NB4 (cell line): Measurements from ENCODE around the gene OSBPL2.

Experiments
- POLR2A ChIP-seq: IDR thresholded peaks from 2 replicates; pipeline ENCODE4 v1.6.1; 2011; ENCODE audit warnings: mild to moderate bottlenecking; ENCODE audit not compliant: insufficient read length; ENCODE audit errors: extremely low read depth
- TF ChIP-seq, protein P1 (sequence below): IDR thresholded peaks from one replicate; pipeline ENCODE4 v1.5.1; 2012; ENCODE audit warnings: low read depth, low read length
- TF ChIP-seq, protein P2 (sequence below): IDR thresholded peaks from 2 replicates; pipeline ENCODE4 v1.6.1; 2011; ENCODE audit warnings: low read depth, low read length

DNA sequence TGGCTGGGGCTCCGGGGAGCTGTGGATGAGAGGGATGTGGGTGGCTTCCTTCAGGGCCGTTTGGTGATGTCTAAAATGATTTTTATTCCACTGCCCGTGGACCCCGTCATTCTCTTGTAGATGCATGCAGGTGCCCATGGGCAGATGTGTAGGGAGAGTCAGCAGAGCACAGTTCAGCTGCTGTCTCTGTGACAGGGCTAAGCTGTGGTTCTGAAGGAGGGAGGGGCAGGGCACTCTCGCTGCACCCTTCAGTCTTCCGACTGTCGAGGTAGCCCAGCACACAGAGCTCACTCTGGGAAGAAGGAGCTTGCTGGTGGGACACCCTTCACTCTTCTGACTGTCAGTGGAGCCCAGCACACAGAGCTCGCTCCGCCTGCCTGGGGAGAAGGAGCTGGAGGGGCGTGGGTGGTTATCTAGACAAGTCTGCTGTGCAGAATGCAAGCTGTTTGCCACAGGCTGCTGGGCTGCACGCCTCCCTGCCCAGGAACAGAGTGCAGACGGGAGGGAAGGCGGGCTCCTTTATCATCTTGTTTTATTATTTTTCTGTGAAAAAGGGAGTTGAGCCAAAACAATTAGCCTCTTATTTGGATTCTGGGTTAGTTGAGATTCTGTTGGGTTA, 36.1 kb downstream of the OSBPL2 start:
- no peak for TF ChIP-seq POLR2A
- TF ChIP-seq, protein P1, sequence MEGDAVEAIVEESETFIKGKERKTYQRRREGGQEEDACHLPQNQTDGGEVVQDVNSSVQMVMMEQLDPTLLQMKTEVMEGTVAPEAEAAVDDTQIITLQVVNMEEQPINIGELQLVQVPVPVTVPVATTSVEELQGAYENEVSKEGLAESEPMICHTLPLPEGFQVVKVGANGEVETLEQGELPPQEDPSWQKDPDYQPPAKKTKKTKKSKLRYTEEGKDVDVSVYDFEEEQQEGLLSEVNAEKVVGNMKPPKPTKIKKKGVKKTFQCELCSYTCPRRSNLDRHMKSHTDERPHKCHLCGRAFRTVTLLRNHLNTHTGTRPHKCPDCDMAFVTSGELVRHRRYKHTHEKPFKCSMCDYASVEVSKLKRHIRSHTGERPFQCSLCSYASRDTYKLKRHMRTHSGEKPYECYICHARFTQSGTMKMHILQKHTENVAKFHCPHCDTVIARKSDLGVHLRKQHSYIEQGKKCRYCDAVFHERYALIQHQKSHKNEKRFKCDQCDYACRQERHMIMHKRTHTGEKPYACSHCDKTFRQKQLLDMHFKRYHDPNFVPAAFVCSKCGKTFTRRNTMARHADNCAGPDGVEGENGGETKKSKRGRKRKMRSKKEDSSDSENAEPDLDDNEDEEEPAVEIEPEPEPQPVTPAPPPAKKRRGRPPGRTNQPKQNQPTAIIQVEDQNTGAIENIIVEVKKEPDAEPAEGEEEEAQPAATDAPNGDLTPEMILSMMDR, result no peak
- TF ChIP-seq, protein P2, sequence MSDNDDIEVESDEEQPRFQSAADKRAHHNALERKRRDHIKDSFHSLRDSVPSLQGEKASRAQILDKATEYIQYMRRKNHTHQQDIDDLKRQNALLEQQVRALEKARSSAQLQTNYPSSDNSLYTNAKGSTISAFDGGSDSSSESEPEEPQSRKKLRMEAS, result no peak
